Astrocyte of the spinal cord (primary cell): ENCODE measurements around the gene KIF26B.
A peak's percentile ranks its signal among the peaks of the same experiment; 100 is the strongest.
"Not testable (repeated sequence)": the region's sequence is repeated elsewhere in the genome, so short reads cannot be mapped to it uniquely, and the experiment has no call there.

Experiments used
- DNase-seq: peaks from one replicate; pipeline ENCODE4 v3.0.0; 2011; ENCODE audit warnings: low read depth, low spot score
- H3K4me3 ChIP-seq: 2 replicates; pipeline ENCODE4 v1.5.1; 2011; ENCODE audit warnings: low read depth, mild to moderate bottlenecking, low read length, moderate library complexity
- in situ Hi-C: cut with HindIII; loops from 2 replicates; pipeline ENCODE4 v1.10.0; 2017; ENCODE audit warnings: low sequenced_read_pairs
- TF ChIP-seq, protein P1 (sequence below): IDR thresholded peaks from 2 replicates; pipeline ENCODE4 v1.5.1; 2012; ENCODE audit warnings: low read depth, mild to moderate bottlenecking, low read length, inconsistent platforms

The KIF26B gene

DNA sequence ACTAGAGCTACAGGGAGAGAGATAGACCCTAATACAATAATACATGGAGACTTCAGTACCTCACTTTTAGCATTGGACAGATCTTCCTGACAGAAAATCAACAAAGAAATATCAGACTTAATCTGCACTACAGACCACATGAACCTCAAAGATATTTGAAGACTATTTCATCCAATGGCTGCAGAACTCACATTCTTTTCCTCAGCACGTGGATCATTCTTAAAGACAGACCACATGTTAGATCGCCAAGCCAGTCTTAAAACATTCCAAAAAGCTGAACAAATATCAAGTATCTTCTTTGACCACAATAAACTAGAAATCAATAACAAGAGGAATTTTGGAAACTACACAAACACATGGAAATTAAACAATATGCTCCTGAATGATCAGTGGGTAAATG, 576.0 kb downstream of the KIF26B start:
- no peak for DNase-seq
- in situ Hi-C loops, result no loop called here
- no peak overlapping the region for H3K4me3 ChIP-seq
- TF ChIP-seq, protein P1, sequence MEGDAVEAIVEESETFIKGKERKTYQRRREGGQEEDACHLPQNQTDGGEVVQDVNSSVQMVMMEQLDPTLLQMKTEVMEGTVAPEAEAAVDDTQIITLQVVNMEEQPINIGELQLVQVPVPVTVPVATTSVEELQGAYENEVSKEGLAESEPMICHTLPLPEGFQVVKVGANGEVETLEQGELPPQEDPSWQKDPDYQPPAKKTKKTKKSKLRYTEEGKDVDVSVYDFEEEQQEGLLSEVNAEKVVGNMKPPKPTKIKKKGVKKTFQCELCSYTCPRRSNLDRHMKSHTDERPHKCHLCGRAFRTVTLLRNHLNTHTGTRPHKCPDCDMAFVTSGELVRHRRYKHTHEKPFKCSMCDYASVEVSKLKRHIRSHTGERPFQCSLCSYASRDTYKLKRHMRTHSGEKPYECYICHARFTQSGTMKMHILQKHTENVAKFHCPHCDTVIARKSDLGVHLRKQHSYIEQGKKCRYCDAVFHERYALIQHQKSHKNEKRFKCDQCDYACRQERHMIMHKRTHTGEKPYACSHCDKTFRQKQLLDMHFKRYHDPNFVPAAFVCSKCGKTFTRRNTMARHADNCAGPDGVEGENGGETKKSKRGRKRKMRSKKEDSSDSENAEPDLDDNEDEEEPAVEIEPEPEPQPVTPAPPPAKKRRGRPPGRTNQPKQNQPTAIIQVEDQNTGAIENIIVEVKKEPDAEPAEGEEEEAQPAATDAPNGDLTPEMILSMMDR, result no peak

DNA sequence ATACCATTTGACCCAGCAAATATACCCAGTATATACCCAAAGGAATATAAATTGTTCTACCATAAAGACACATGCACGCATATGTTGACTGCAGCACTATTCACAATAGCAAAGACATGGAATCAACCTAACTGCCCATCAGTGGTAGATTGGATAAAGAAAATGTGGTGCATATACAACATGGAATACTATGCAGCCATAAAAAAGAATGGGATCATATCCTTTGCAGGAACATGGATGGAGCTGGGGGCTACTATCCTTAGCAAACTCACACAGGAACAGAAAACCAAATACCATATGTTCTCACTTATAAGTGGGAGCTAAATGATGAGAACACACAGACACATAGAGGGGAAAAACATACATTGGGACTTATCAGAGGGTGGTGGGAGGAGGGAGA, 585.6 kb downstream of the KIF26B start:
- in situ Hi-C loops, DNase-seq, H3K4me3 ChIP-seq: not testable (repeated sequence)

DNA sequence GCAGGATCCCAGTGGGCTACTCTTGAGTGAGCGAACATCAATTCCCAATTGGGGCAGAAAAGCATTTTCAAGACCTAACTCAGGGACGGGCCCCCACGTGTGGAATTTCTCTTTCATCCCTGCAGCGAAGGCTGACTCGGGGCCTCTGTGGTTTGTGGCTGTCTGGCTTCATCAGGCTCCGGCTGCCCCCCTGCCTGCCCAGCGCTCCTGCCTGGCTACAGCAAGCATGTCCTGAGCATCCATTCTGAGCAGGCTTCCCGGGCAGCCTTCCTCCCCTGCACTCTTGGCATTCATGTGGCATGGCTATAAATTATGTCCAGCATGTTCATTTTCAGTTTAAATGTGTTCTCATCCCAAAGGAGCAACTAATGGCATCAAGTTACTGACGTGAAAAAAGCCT, 588.1 kb downstream of the KIF26B start:
- in situ Hi-C loops, result no loop called here
- H3K4me3 ChIP-seq, result no peak overlapping the region
- TF ChIP-seq, protein P1, result no peak
- peak; percentile 93 for DNase-seq

DNA sequence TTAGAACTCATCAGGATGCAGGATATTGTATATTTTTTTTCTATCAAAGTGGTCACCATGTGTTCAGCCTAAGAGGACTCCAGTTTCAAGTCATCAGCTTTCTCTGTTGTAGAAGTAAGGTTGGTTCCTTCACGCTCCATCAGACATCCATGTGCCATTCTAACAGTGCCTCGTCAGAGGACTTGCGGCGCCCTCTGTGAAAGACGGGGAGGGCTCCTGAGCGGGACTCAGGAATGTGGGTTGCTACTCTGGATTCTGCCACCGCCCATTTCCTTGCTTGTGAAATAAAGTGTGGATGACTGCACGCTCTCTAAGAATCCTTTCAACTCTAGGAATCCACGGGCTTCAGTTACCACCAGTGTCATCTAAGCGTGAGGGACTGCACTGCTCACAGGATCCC, 593.5 kb downstream of the KIF26B start:
- TF ChIP-seq, protein P1, result no peak
- in situ Hi-C loops, result no loop called here
- no peak overlapping the region for H3K4me3 ChIP-seq
- DNase-seq, result no peak

DNA sequence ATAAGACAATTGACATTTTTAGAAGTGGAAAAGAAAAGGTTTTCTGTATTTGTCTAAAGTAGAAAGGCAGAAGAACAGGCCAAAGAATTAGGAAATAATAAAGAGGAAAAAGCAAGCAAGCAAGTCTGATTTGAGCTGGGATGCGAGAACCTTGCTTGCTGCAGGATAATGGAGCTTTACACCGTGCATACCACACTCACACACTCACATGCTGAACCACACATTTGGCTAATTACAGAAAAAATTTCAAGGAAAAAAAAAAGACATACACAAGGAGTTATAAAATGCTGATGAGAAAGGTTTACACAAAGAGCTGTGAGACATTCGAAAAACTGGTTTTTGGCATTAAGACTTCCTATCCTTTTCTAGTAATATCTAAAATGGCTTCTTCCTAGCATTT, 593.9 kb downstream of the KIF26B start:
- in situ Hi-C loops, result no loop called here
- no peak for DNase-seq
- no peak overlapping the region for H3K4me3 ChIP-seq
- TF ChIP-seq, protein P1, result no peak

DNA sequence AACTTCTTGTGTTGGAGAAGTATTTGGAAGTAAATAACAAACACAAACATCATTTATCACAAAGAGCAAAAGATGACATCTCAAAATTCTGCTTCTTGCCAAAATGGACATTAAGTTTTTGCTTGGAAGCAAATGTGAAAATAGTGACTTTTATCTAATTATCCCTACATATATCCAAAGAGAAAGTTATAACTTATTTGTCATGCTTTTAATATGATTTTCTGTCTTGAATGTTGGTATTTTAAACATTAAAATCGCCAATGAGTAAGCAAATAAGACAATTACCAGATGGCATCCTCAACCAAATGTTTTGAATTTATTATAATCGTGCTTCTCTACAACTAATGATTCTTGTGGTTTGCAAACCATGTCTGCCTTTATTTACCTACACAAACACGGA, 594.3 kb downstream of the KIF26B start:
- in situ Hi-C loops, result no loop called here
- no peak for DNase-seq
- TF ChIP-seq, protein P1, result no peak
- H3K4me3 ChIP-seq, result no peak overlapping the region

DNA sequence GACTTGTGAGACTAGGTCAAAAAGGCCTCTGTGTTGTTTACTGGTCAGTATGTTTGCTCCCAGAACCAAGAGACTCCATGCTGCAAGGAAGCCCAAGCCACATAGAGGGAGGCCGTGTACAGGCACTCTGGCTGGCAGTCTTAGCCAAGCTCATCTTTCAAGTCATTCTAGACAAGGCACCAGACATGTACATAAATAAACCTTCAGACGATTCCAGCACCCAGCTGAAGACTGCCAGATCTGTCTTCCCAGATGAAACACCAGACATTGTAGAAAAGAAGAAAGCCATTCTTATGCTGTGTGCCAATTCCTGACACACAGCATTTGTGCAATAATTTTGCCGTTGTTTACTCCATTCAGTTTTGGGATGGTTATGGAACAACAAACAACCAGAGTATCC, 595.5 kb downstream of the KIF26B start:
- TF ChIP-seq, protein P1, result no peak
- H3K4me3 ChIP-seq, result no peak overlapping the region
- in situ Hi-C loops, result no loop called here
- DNase-seq, result no peak
